K562 (cell line): ENCODE measurements around the gene ETS2. TPM values are rescaled to one million over a fixed set of nuclear protein-coding genes. Genes with fewer than 3 reads are reported as not detected.

ENCODE experiments used
- ATAC-seq: fragments of 200-7000 bp; cut with Tn5 transposase; 3 replicates; pipeline ENCODE4 v1.9.1; 2020; ENCODE audit warnings: moderate library complexity
- BruUV-seq: library from RNA; stranded (reverse); fragments of 400-500 nt; replicated peaks from 2 replicates; lab custom pipeline; 2021; lab: Mats Ljungman, UMichigan
- CTCF ChIA-PET: fragments of 300-600 bp; formaldehyde crosslinking; extraction: SDS; loops from one replicate; lab custom pipeline; 2021; ENCODE audit warnings: low intra/inter-chr PET ratio; lab: Yijun Ruan, JAX
- POLR2A ChIA-PET: fragments of 300-600, 350-650 bp; sonication (Branson Sonifier 250); formaldehyde crosslinking; extraction: SDS; loops from one replicate; lab custom pipeline; 2021; ENCODE audit warnings: antibody characterized with exemption, inconsistent platforms; lab: Yijun Ruan, JAX
- DNase-seq, 4 experiments: peaks; one replicate each; pipeline versions ENCODE4 v3.0.0 to v3.0.0-alpha.2; 2011 to 2018; ENCODE audit warnings: low spot score in 3 of 4, mixed read lengths in 3 of 4; ENCODE audit errors: extremely low read depth in 1 of 4
- FAIRE-seq: peaks from 2 replicates; lab custom pipeline; 2011; peaks lifted over from hg19 to GRCh38; lab: Jason Lieb, UNC
- H2AFZ ChIP-seq: 2 replicates; pipeline ENCODE4 v1.6.0; 2011; ENCODE audit warnings: low read depth, low read length, control low read depth, inconsistent platforms
- H3K27ac ChIP-seq: fragments of 200-600 bp; 3 replicates; pipeline ENCODE4 v1.8.0; 2011; ENCODE audit warnings: low read depth, mild to moderate bottlenecking, control low read depth, inconsistent platforms, low read length, moderate library complexity, mixed read lengths; ENCODE audit errors: extremely low read depth
- H3K27me3 ChIP-seq, 2 experiments: fragments of 300-600 bp in 1 of 2; 2 replicates in 1 of 2; 3 replicates in 1 of 2; pipeline versions ENCODE4 v1.6.0 to v1.8.0; 2011; ENCODE audit warnings: inconsistent platforms in 2 of 2, low read length in 2 of 2, mild to moderate bottlenecking in 1 of 2, mixed read lengths in 1 of 2, moderate library complexity in 1 of 2; ENCODE audit not compliant: control insufficient read depth in 2 of 2, insufficient read depth in 2 of 2
- H3K36me3 ChIP-seq: fragments of 300-600 bp; 3 replicates; pipeline ENCODE4 v1.8.0; 2011; ENCODE audit warnings: mild to moderate bottlenecking, low read length, inconsistent platforms; ENCODE audit not compliant: control insufficient read depth, insufficient read depth
- H3K4me1 ChIP-seq, 2 experiments: fragments of 200-600 bp in 1 of 2; replicated peaks in 1 of 2; 2 replicates in 1 of 2; 3 replicates in 1 of 2; pipeline versions ENCODE4 v1.5.1 to v1.8.0; 2011; ENCODE audit warnings: inconsistent platforms in 2 of 2, low read length in 2 of 2, mild to moderate bottlenecking in 1 of 2, mixed read lengths in 1 of 2, moderate library complexity in 1 of 2; ENCODE audit not compliant: control insufficient read depth in 2 of 2, insufficient read depth in 2 of 2
- H3K4me2 ChIP-seq: 2 replicates; pipeline ENCODE4 v1.6.1; 2011; ENCODE audit warnings: low read length, control low read depth, inconsistent platforms, mixed read lengths; ENCODE audit not compliant: insufficient read depth
- H3K4me3 ChIP-seq: fragments of 200-600 bp; sonication (generic), shearing (Covaris generic); 2 replicates; pipeline ENCODE4 v1.5.1; 2016; ENCODE audit warnings: control low read depth, inconsistent platforms
- H3K79me2 ChIP-seq: fragments of 200-600 bp; 3 replicates; pipeline ENCODE4 v1.8.0; 2011; ENCODE audit warnings: low read length, inconsistent platforms; ENCODE audit not compliant: control insufficient read depth, insufficient read depth
- H3K9ac ChIP-seq, 2 experiments: 2 replicates each; pipeline versions ENCODE4 v1.6.0 to v1.6.1; 2011; ENCODE audit warnings: low read depth in 2 of 2, low read length in 2 of 2, control low read depth in 1 of 2, inconsistent platforms in 1 of 2, mild to moderate bottlenecking in 1 of 2, mixed read lengths in 1 of 2; ENCODE audit not compliant: insufficient read depth in 1 of 2
- H3K9me1 ChIP-seq: one replicate; pipeline ENCODE4 v1.6.0; 2011; ENCODE audit warnings: inconsistent platforms, mild to moderate bottlenecking, low read length, moderate library complexity; ENCODE audit not compliant: control insufficient read depth, insufficient read depth
- H3K9me3 ChIP-seq: replicated peaks from 2 replicates; pipeline ENCODE4 v1.5.1; 2011; ENCODE audit warnings: low read depth, low read length, inconsistent platforms; ENCODE audit not compliant: control insufficient read depth, insufficient read depth
- H4K20me1 ChIP-seq: replicated peaks from 2 replicates; pipeline ENCODE4 v1.6.1; 2011; ENCODE audit warnings: low read length, inconsistent platforms, mixed read lengths; ENCODE audit not compliant: control insufficient read depth, insufficient read depth
- BCL6 ChIP-seq: fragments of 250-450 bp; sonication (Bioruptor Pico); IDR thresholded peaks from 2 replicates; pipeline ENCODE4 v1.4.0; 2020
- POLR2AphosphoS5 ChIP-seq: IDR thresholded peaks from 2 replicates; pipeline ENCODE4 v1.6.1; 2011; ENCODE audit warnings: mild to moderate bottlenecking, low read depth, low read length, moderate library complexity; ENCODE audit not compliant: control insufficient read depth, insufficient read depth
- whole genome bisulfite sequencing: fragments of 100-300 bp; shearing (Covaris generic); methylation state at CpG from one replicate; pipeline ENCODE4 v1.1.6; 2016; ENCODE audit warnings: low coverage, mixed read lengths; ENCODE audit not compliant: insufficient coverage; ENCODE audit errors: missing lambda C conversion rate; 5-methylcytosine and 5-hydroxymethylcytosine counted together
- in situ Hi-C: fragments of 300-500 bp; cut with MboI; formaldehyde crosslinking; loops from 4 replicates; pipeline ENCODE4 v1.15.0; 2018; ENCODE audit warnings: inconsistent platforms, mixed read lengths
- intact Hi-C: fragments of 100-400 bp; cut with micrococcal nuclease; formaldehyde crosslinking; loops from 2 replicates; pipeline ENCODE4 v1.14.2; 2022
- polyA plus RNA-seq, 8 experiments: library from polyadenylated mRNA; depleted of rRNA in 4 of 8; stranded (reverse) in 5 of 8; unstranded in 3 of 8; fragments of >200 nt; fragmentation: Nextera tagmentation in 2 of 8; fragmentation: Illumina TruSeq in 1 of 8; extraction: Ambion mirVana in 2 of 8; extraction: Trizol in 1 of 8; gene quantifications; 2 replicates each; pipeline versions ENCODE4 v1.2.1 to v1.2.3, GENCODE V29; 2011 to 2014; ENCODE audit warnings: inconsistent platforms in 1 of 8, missing spikeins in 1 of 8
- total RNA-seq, 7 experiments: library from RNA; depleted of rRNA in 6 of 7; stranded (reverse); fragments of >200 nt in 6 of 7; fragmentation: Illumina TruSeq in 2 of 7; extraction: Trizol in 2 of 7; gene quantifications; 2 replicates each; pipeline versions ENCODE4 v1.2.1 to v1.2.3, GENCODE V29; 2011 to 2021; ENCODE audit warnings: low replicate concordance in 1 of 7

The ETS2 gene
- total and polyA plus RNA-seq, 9 of the 15 experiments (the other 6 are each of a cell fraction or from before 2014, with no cell fraction given), result 1.7 to 24.4 (median 12.2) TPM

GRCh38 chr21:38809198-38809878 lies 3.6 kb downstream of the ETS2 start:
- no peaks in the 10 kb centered on the region; a peak in 1 of 5 replicates for H3K27me3 ChIP-seq
- BruUV-seq, result no TSS peak
- DNase-seq (no peak), ATAC-seq (no peak), FAIRE-seq (no peak)
- H3K4me2 ChIP-seq, result no peak overlapping the region
- H3K9ac ChIP-seq, result no peak overlapping the region
- TF ChIP-seq BCL6 (CRISPR knock-in tag), result no peak
- TF ChIP-seq POLR2AphosphoS5, result 0 out of 2 replicates have a peak, but pooled peaks have one; percentile 28
- peaks cover 65% of the 10 kb centered on the region for H3K36me3 ChIP-seq
- H3K4me3 ChIP-seq, result no peak overlapping the region
- ChIA-PET CTCF (no interaction called here), POLR2A (interaction anchor here (0.6 to 5.5 kb wide), 6 partner anchors 8 to 165 kb away, joined by 3 to 38 read pairs (median 5); no protein-coding TSS in a partner anchor)
- intact Hi-C loops, result loop anchor here (5.0 to 10.0 kb wide), 3 partner anchors 43 to 328 kb away; no protein-coding TSS in a partner anchor
- in situ Hi-C loops, result no loop called here
- no peaks in the 10 kb centered on the region for H3K9me3 ChIP-seq
- H4K20me1 ChIP-seq, result 0 out of 2 replicates have a peak, but pooled peaks cover 12% of the 10 kb centered on the region
- no peak overlapping the region; the same call in 2 of the 3 replicates for H3K27ac ChIP-seq
- 60% methylated on average over 2 of the region's 2 CpGs for WGBS
- H2AFZ ChIP-seq, result no peak overlapping the region
- H3K4me1 ChIP-seq, result peaks cover 20 to 30% of the 10 kb centered on the region in 2 experiments
- H3K79me2 ChIP-seq, result peaks cover 34% of the 10 kb centered on the region
- peaks cover 4% of the 10 kb centered on the region for H3K9me1 ChIP-seq
